NCI-H1092 treated with DMSO at 0.1 percent for 48 hours (cell line): ENCODE results near the gene SYNGR4.
A peak's percentile ranks its signal among the peaks of the same experiment; 100 is the strongest.
"Not testable (repeated sequence)": the region's sequence is repeated elsewhere in the genome, so short reads cannot be mapped to it uniquely, and the experiment has no call there.

Experiments used
- DNase-seq: peaks from one replicate; lab custom pipeline; 2025; lab: John Stamatoyannopoulos, UW

Gene SYNGR4

DNA sequence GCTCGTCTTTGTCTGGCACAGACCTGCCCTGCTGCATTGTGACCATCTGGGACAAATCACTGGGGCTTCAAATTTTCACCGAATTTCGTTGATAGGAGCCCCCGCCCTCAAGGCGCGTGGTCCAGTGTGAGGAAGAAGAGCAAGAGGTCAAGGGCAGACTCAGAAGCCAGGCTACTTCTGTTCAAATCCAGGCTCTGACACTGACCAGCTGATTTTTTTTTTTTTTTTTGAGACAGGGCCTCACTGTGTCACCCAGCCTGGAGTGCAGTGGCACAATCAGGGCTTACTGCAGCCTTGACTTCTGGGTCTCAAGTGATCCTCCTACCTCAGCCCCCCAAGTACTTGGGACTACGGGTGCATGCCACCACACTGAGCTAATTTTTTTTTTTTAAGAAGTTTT lies 7.2 kb downstream of the SYNGR4 start:
- no peak for DNase-seq

DNA sequence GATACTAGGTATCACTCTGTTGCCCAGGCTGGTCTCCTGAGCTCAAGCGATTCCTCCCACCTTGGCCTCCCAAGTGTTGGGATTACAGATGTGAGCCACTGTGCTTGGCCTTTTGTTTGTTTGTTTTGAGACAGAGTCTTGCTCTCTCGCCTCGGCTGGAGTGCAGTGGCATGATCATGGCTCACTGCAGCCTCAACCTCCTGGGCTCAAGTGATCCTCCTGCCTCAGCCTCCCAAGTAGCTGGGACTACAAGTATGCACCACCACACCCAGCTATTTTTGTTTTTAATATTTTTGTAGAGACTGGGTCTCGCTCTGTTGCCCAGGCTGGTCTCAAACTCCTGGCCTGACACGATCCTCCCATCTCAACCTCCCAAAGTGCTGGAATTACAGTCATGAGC lies 7.6 kb downstream of the SYNGR4 start:
- not testable (repeated sequence) for DNase-seq

DNA sequence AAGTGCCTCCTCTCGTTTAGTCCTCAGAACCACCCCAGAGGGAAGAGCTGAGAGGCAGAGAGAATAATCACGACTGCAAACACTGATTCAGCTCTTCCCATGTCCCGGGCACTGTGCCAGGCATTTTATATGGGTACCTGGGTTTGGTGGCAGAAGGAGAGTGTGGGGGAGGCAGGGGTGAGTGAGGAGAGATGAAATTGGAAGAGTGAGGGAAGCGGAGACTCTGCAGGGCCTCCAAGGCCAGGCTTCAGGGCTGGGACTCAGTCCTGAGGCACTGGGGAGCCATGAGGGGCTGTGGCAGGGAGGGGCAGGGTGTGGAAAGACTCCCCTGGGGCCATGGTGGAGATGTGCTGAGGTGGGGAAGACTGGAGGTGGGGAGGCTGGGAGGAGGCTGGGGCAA lies 8.7 kb downstream of the SYNGR4 start:
- peak; percentile 83 for DNase-seq

DNA sequence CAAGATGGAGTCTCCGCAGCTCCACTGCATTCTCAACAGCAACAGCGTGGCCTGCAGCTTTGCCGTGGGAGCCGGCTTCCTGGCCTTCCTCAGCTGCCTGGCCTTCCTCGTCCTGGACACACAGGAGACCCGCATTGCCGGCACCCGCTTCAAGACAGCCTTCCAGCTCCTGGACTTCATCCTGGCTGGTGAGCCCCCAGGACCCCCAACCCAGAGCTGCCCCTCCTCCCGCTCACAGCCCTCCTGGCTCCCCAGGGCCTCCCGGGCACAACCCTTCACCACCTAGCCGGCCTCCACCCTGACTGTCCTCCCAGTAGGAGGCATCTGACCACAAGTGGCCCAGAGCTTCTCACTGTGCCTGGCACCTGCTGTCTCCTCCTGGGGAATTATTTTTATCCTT lies 9.4 kb downstream of the SYNGR4 start:
- DNase-seq, result no peak

DNA sequence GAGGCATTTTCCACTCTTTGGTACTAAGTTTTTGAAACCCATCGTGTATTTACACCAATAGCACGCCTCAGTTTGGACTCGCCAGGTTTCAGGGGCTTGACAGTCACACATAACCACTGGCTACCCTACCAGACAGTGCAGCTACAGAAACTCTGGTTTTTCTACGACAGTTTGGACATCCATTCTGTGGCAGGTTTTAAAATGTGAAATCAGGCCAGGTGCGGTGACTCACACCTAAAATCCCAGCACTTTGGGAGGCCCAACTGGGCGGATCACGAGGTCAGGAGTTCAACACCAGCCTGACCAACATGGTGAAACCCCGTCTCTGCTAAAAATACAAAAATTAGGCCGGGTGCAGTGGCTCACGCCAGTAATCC lies 14.0 kb downstream of the SYNGR4 start:
- DNase-seq, result no peak

DNA sequence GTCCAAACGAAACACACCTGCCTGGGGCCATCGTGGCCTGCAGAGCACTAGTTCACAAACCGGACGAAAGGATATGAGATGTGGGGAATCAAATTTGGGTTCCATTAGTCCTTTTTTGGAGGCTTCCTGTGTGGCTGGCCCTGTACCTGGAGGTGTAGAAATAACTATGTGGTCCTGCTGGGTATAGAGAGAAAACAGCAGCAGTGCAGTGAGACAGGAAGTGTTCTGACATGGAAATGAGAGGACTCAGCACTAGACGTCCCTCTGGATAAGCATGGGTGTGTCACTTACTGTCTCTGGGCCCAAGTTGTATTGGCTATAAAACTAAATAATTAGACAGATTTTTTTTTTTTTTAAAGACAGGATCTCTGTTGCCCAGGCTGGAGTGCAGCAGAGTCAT lies 14.9 kb downstream of the SYNGR4 start:
- no peak for DNase-seq

DNA sequence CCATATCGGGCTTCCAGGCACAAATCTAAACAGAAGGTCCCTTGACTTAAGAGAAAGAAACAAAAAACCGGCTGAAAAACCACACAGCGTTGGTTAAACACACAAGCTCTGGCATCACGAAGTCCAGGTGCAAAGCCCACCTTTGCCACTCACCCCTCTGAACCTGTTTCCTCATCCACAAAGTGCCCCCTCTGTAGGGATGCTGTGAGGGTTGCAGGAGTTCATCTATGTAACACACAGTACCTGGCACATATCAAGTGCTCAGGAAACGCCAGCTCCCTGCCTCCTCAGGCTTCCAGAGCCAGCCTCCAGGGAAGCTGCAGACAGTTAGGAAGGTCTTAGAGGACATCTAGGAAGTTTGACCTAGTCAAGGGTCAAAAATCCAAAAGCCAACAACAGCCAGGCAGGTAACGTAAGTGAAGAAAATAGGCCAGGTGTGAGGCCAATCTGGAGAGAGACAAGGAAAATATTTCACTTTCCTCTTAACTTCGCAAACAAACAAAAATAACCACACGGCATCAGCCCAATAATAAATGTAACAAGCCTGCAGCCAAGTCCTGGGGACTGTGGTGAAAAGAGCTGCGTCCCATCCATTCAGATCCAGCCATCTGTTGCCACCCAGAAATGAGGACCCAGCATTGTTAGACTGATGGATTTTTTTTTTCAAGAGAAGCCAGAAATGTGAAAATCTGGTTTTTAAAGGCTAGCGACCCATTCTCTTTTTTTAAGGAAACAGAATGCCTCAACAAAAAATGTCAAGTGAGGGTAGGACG lies 17.2 kb downstream of the SYNGR4 start:
- no peak for DNase-seq

DNA sequence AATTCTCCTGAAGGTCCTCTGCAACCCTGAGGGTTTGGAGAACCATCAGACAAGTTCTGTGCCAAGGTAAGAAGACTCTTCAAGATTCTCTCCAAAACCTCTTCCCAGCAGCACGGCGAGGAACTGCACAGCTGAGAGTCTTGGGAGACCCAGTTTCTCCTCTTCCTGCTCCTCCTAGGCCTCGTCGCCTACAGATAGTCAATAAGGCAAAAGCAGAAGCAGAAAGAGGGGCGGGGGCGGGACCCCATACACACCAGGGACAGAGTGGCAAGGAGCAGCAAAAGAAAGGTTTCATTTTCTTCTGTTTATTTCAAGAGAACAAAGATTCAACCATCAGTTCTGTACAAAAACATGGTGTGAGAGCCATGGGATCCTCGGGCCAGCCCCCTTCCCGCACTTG lies 18.1 kb downstream of the SYNGR4 start:
- DNase-seq, result no peak

DNA sequence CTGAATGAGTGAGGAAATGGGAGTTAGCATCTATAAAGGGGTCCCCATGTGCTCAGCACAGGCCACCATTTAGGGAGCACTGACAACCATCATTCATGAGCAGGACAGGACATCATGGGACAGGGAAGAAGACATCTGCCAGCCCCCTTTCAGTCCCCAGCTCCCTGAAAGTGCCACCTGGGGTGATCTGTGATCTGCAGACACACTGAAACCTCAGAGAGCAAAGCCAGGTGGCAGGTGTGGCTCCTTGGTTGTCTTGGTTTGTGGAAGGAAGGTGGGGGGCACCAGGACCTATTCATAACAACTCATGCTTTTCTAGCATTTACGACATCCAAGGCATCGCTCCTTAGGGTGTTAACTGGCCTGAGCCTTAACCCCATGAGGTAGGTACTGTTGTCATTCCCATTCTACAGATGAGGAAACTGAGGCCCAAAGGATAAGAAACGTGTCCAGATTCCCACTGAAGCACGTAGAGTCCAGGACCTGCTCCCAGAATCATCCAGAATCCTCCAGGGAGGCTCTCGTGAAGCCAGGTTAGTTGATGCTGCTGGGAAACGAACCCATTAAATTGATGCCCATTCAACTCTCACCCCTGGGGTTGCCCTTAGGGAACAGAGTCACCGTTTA lies 21.4 kb downstream of the SYNGR4 start:
- DNase-seq, result no peak

DNA sequence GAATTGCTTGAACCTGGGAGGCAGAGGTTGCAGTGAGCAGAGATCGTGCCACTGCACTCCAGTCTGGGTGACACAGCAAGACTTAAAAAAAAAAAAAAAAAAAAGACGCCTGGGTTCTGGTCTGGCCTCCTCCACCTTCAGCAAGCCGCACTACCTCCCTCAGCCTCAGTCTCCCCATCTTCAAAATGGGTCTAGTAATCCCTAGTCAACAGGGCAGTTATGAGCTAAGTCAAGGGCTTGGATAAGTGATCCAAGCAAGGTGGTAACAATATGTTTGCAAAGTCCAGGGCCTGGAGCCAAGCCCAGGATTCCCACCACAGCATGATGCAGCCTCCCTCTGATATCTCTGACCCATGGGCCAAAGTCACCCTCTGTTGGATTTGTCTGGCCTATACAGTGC lies 22.8 kb downstream of the SYNGR4 start:
- no peak for DNase-seq

DNA sequence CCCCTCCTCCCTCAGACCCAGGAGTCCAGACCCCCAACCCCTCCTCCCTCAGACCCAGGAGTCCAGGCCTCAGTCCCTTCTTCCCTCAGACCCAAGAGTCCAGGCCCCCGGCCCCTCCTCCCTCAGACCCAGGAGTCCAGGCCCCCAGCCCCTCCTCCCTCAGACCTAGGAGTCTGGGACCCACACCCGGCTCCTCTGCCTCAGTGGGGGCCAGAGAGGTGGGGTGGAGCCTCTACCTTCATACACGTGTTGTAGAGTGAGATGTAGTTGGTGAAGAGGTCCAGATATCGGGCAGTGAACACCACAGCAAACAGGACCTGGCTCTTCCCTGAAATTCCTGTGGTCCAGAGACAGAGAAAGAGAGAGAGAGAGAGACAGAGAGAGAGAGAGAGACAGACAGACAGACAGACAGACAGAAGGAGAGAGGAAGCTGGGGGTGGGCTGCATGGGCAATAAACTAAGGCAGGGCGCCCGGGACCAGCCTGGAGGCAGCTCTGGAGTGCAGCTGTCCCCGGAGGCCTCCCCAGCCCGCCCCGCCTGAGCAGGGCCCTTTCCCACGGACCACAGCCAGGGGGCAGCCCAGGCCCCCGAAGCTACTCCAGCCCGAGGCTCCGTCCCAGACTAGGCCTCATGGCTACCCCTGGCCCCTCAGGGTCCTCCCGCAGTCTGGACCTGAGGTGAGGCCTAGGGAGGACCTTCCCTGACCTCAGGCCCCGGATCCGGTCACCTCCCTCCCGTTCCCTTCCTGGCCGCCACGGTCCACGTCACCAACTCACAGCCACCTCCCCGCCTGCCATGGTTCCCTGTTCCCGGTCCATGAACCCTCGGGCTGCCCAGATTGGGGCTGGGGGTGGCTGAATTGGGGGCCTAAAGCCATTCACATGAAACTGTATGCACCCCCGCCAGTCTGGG lies 26.3 kb downstream of the SYNGR4 start:
- DNase-seq, result no peak

DNA sequence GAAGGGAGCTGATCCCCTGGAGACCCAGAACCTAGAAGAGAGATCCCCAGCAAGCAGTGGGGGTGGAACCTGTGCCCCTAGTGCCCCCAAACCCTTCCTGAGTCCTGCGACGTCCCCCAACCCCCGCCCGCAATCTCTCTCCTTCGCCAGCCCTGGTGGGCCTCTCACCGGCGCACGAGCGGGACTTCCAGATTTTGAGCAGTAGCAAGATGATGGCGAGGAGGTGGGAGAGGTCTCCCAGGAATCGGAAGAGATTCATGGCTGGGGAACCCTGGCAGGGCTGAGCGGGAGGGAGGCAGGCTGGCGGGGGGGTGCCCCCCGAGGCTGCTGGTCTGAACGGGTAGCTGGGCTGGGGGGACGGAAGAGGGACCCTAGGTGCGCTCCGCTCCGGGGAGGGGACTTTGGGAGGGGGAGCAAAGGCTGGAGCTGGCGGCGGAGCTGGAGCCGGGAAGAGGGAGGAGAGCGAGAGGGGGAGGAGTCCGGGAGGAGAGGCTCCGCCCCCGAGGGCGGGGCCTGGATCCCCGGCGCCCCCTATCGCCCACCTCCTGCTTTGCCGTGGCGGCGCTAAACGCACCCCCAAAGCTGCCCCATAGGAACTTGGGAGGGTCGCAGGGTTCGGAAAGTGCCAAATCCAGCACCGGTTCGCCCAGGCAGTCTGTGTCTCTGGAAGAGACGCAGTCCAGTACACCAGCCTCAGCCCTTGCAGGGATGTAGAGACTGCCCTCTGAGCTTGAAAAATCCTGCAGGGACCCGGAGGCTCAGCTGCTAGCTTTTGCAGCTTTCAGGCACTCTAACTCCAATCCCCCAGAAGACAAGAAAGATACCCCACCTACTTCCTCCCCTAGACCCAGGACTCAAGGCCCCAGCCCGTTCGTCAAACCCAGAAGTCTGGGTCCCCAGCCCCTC lies 27.2 kb downstream of the SYNGR4 start, which contains the start of gene KDELR1:
Gene KDELR1, minus strand, starts transcription at position 452 of the 906 bp plus-strand sequence. Its CDS starts 193 bp downstream, at position 259.
- DNase-seq, result peak; percentile 61

DNA sequence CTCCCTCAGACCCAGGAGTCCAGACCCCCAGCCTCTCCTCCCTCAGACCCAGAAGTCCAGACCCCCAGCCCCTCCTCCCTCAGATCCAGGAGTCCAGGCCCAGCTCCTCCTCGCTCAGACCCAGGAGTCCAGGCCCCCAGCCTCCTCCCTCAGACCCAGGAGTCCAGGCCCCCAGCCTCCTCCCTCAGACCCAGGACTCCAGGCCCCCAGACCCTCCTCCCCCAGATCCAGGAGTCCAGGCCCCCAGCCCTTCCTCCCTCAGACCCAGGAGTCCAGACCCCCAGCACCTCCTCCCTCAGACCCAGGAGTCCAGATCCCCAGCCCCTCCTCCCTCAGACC lies 27.8 kb downstream of the SYNGR4 start:
- DNase-seq, result not testable (repeated sequence)

DNA sequence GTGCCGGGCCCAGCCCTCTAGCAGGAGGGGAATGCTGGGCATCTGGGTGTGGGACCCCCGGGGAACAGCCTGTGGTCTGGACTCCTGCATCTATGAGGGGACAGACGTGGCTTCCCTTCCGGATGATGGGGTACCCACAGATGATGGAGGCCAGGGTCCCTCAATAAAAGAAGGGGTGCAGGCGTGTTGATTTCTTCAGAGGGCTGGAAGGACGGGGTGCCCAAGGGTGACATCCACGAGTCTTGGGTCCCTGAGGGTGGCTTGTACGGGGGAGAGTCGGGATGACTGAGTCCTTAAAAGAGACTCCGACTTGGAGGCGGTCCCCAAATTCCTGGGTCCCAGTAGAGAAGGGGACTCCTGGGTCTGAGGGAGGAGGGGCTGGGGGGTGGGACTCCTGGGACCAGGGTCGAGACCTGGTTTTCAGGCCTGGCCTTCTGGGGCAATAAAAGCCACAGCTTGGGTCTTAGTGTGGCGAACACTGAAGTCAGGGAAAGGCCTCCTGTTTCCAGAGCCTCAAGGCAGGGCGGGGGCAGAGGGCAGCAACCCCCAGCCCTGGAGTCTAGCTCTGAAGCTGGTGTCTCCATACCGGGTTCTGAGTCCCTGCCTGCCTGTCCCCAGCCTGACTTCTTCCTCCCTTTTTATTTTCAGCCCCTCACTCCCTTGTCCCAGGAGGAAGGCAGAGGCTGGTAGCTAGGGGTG lies 28.8 kb downstream of the SYNGR4 start:
- no peak for DNase-seq

DNA sequence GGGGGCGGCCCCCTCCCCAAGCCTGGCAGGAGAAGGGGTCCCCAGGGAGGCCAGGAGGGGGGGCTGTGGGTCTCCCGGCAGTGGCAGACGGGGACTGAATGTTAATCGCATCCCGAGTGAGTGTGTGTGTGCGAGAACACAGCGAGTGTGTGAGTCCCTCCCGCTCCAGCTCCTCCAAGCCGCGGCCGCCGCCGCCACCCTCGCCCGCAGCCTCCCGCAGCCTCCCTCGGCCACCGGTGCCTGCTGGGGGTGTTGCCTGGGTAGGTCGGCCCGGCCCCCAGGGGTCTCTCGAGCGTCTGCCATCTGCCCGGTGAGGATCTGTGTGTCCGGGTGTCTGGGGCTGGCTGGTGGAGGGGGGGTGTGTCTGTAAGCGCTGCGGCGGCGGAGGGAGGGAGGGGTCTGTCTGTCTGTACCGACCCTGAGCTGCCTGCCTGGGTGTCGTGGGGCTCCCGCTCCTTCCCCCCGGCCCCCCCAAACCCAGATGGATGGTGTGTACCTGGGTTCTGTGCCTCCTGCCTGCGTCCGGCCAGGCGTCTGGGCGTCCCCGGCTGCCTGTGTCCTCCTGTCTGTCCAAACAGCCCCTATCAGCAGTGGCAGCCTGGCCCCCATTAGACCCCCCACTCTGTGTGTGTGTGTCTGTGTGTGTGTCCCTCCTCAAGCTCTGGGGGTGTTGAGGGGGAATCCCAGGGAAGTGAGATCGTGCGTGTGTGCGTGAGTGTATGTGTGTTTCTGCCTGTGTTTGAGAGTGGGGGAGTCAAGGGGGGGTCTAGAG lies 29.6 kb downstream of the SYNGR4 start, which contains the start of gene GRIN2D:
Gene GRIN2D, plus strand, starts transcription at position 110 of the 772 bp plus-strand sequence. CDS start 4,725 bp downstream, outside the sequence.
- DNase-seq, result no peak

DNA sequence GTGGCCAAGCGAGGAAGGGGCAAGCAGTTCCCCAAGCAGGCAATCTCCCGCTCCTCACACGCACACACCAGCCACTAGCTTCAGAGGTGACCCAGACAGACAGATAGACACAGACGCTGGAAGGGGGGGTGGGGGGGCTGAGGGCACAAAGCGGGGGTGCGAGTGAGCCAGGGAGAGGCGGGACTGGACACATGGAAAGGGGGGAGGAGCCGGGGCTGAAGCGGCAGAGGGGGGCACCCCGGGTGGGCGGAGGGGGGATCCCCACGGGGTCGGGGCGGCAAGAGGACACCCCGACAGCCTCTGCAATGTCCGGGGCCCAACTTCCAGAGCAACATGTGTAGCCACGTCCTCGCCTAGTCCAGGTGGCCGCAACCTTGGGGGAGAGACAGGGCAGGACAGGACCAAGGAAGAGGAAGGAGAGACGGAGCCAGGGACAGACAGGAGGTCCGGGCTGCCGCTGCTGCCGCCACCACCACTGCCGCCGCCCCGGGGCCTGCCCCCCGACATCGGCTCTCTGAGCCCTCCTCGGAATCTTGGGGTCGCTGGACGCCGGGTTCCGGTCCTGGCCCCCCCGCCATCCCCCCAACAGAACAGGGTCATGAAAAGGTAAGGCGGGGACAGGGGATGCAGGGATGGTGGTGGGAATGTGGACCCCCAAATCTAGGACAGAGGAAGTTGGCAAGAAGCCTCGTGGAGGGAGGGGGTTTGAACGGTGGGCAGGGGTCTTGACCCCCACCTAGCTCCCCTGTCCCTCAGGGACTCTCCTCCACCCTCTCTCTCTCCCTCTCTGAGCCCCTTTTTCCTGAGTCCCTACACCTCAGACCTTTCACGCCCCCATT lies 30.4 kb downstream of the SYNGR4 start:
- DNase-seq, result no peak

DNA sequence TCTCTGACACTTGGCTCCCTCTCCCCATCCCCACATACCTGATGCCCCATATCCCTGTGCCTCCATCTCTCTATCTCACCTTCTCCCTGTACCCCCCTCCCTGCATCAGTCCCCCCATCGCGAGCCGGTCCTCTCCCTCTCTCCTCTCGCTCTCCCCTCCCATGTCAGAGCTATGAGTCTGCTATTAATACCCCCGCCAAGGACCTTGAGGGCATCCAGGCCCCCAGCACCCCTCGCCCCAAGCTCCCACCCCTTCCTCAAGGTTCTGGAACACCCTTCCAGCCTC lies 30.9 kb downstream of the SYNGR4 start:
- no peak for DNase-seq

DNA sequence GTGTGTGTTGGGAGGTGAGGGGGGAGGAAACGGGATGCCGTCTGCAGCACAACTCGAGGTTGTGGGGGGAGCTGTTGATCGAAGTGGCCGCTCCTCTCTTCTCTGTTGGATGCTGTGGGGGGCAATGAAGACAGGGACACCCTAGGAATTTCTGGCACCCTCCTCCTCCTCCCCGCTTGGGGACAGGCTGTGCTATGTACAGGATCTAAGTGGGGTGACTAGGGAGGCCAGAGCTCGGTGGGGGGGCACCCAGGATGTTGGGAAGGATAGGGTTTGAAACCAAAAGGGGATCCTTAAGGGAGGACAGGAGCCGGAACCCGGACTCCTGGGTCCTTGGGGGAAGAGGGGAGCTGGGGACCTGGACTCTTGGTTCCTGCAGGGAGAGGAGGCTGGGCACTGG lies 31.3 kb downstream of the SYNGR4 start:
- DNase-seq, result no peak

DNA sequence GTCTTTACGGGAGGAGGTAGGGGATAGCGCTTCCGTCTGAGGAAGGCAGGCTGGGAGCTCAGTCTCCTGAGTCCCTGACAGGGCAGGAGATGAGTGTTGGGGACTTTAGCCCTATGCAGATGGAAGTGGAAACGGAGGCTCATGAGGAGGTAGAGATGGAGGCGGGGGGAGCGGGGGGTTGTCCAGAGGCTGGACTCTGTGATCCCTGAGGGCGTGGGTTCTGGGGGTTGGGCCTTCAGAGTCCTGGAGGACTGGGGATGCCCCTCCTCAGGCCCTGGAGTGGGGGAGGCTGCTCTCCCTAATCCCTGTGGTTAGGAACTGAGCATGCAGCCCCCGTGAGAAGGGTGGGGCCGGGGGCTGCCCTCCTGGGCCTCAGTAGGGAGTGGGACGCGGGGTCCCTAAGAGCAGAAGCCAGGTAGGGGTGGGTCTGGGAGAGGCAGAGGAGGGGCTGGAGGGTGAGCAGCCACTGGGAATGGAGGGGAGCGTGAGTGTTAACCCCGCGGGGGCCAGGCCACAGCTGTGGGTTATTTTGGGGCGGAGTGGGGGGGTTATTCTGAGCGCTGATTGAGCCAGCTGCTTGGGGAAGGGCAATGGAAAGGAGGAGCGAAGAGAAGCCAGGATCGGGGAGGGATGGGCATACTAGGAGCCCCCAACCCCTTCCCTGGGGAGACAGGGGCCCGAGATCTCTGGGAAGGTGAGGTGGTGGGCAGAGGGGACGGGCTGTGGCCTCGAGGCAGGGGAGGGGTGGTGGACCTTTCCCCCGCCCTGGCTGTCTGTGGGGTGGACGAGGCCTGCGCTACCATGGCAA lies 32.1 kb downstream of the SYNGR4 start:
- no peak for DNase-seq
